IPS DF 4.7 (cell line): ENCODE measurements around the gene FNDC11.
"Not testable (repeated sequence)": the region's sequence is repeated elsewhere in the genome, so short reads cannot be mapped to it uniquely, and the experiment has no call there.

Source experiments
- DNase-seq: peaks from one replicate; pipeline ENCODE4 v3.0.0-alpha.2; 2013; ENCODE audit warnings: low spot score; ENCODE audit errors: extremely low read depth

The FNDC11 gene

GRCh38 chr20:63553251-63553932, 567 bp upstream of the FNDC11 start:
- DNase-seq, result no peak

GRCh38 chr20:63554361-63555278, 661 bp downstream of the FNDC11 start:
- no peak for DNase-seq

DNA sequence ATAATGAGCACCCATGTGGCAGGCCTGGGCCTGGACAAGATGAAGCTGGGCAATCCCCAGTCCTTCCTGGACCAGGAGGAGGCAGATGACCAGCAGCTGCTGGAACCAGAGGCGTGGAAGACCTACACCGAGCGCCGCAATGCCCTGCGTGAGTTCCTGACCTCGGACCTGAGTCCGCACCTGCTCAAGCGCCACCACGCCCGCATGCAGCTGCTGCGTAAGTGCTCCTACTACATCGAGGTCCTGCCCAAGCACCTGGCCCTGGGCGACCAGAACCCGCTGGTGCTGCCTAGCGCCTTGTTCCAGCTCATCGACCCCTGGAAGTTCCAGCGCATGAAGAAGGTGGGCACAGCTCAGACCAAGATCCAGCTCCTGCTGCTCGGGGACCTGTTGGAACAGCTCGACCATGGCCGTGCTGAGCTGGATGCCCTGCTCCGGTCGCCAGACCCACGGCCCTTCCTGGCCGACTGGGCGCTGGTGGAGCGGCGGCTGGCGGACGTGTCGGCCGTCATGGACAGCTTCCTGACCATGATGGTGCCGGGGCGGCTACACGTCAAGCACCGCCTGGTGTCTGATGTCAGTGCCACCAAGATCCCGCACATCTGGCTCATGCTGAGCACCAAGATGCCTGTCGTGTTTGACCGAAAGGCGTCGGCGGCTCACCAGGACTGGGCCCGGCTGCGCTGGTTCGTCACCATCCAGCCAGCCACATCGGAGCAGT, 1.9 kb downstream of the FNDC11 start:
- DNase-seq, result no peak

GRCh38 chr20:63556873-63557478, 3.0 kb downstream of the FNDC11 start:
- DNase-seq, result no peak

DNA sequence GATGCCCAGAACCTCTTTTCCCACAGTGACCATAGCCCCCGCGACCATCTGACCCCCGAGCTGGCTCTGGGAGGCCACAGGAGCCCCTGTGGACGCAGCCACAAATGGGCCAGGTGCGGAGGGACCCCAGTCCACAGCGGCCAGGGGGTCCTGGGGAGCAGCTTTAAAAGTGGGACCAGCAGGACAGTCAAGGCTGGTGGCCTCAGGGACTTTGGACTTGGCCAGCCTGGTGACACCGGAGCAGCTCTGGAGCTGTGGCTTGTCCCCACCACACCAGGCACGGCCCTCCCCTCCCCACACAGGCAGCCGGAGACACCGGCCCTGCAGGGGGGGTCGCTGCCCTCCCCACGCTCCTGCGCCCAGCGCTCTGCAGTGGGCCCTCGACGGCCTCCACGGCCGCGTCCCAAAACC, 3.5 kb downstream of the FNDC11 start:
- DNase-seq, result no peak

- DNase-seq, result no peak
Measured at GRCh38 chr20:63558804-63559484, 5.0 kb downstream of the FNDC11 start.

DNA sequence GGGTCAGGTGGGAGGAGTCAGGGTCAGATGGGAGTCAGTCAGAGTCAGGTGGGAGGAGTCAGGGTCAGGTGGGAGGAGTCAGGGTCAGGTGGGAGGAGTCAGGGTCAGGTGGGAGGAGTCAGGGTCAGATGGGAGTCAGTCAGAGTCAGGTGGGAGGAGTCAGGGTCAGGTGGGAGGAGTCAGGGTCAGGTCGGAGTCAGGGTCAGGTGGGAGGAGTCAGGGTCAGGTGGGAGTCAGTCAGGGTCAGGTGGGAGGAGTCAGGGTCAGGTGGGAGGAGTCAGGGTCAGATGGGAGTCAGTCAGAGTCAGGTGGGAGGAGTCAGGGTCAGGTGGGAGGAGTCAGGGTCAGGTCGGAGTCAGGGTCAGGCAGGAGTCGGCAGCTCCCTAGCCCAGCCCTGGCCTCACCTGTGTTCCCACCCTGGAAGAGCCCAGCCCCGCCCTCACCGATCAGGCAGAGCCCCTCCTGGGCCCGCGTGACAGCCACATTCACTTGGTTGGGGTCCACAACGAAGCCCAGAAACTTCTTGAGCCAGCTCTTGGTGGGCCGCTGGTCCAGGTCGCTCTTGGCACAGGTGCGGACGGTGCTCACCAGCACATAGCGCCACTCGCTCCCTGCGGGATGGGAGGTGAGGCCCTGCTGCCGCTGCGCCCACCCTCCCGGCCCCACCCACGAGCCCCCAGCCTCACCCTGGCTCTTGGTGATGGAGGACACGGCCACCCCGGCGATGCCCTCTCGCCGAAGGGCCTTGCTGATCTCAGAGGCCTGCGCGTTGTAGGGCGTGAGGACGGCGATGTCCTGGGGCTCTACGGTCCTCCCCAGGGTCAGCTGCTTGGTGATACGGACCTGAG, 5.8 kb downstream of the FNDC11 start:
- not testable (repeated sequence) for DNase-seq

DNA sequence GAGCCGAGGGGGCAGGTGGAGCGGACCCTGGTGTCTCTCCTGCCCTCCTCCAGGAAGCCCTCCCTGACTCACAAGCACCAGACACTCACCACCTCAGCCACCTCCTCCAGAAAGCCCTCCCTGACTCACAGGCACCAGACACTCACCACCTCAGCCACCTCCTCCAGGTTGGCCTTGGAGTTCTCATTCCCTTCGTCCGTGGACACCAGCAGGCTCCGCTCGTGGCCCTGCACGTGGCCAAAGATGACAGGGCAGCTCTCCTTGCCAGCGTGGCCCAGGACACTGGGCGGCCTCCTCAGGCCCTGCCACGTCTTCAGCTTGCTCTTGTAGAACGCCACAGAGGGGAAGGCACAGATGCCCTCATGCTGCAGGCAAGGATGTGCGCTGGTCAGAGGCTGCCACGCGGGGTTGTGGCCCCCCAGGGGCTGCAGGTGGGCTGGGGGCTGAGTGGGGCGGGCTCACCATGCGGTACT, 6.4 kb downstream of the FNDC11 start:
- DNase-seq, result no peak

GRCh38 chr20:63560856-63561609, 7.1 kb downstream of the FNDC11 start:
- DNase-seq, result no peak

GRCh38 chr20:63561624-63562396, 7.9 kb downstream of the FNDC11 start:
- no peak for DNase-seq

DNA sequence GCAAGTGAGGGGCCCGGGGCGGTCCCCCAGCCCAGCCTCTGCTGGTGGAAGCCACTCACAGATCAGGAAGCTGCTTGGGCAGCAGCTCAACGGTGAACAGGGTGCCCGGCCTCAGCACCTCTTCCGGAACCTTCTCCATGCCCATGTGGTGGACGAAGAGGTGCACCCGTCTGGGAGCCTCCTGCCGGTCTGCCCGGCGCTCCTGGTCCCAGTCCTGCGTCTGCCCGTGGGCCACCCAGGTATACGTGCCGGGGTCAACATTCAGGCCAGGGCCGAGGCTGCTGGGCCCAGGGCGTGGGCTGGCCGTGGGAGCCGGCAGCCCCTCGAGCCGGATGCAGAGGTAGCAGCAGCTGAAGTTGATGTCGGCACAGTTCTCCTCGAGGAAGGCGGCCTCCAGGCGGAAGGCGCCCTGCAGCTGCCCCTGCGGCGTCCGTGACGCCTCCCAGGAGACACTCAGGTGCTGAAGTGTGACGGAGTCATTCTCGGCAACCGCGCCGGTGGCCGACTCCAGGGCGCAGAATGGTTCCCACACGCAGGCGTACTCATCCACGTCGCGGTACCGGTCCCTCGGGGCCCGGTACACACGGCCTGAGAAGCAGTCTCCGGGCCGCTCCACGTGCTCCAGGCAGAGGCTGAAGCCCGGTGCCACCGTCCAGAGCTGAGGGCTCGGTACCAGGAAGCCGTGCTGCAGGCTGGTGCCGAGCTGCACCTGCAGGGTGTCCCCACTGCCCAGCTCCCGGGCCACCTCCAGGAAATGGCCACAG, 8.7 kb downstream of the FNDC11 start:
- no peak for DNase-seq

- no peak for DNase-seq
Measured at GRCh38 chr20:63563225-63563935, 9.4 kb downstream of the FNDC11 start.

- no peak for DNase-seq
Measured at GRCh38 chr20:63564036-63564810, 10.3 kb downstream of the FNDC11 start.

DNA sequence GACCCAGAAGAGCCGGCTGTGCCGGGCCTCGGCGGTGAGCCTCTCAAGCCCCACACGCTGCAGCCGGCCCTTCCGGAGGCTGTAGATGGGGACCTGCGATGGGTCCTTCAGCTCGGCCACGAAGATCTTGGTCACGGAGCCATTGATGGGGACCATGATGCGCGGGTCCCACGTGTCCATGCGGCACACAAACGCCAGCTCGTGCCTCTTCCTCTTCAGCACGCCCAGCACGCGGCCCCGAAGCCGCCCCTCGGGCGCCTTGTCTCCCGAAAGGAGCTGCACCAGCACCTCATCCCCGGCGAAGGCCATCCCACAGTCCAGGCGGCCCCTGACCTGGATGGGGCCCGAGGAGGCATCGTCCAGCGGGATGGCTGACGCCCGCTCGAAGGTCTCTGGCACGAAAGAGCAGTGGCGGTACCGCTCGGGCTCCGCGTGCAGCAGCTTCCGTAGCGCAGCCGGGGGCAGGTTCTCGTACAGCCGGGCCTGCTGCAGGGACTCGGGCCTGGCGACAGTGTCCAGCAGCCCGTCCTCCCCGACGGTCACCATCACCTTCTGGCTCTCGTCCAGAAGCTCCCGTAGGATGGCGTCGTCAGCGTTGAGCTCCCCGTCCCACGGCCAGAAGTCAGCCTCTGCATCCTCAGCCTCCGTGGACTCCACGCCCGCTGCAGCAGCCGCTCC, 11.2 kb downstream of the FNDC11 start:
- no peak for DNase-seq

GRCh38 chr20:63565699-63566335, 11.9 kb downstream of the FNDC11 start:
- DNase-seq, result no peak
